Activated T-helper 2 cell treated with anti-CD3 and anti-CD28 coated beads, Interferon-gamma antibody, Interleukin-2, Interleukin-4, amounts not matched to agents 10 μg/mL and 5 μg/mL and 100 μg/mL, durations not matched to agents 14 hours and 24 hours and 36 hours (primary cell): ENCODE measurements around the gene DGAT2. TPM values are rescaled to one million over a fixed set of nuclear protein-coding genes. Genes with fewer than 3 reads are reported as not detected.

Experiments
- DNase-seq: peaks from one replicate; pipeline ENCODE4 v3.0.0; 2021; ENCODE audit warnings: low spot score
- H3K27ac Mint-ChIP-seq: one replicate; pipeline ENCODE4 v1.8.0; 2021; ENCODE audit warnings: mixed read lengths
- H3K27me3 Mint-ChIP-seq: one replicate; pipeline ENCODE4 v1.8.0; 2021; ENCODE audit warnings: low read depth, mixed read lengths
- H3K36me3 Mint-ChIP-seq: one replicate; pipeline ENCODE4 v1.8.0; 2021; ENCODE audit warnings: low read depth, mixed read lengths
- H3K4me1 Mint-ChIP-seq: one replicate; pipeline ENCODE4 v1.8.0; 2021; ENCODE audit warnings: low read depth, mixed read lengths
- H3K4me3 Mint-ChIP-seq: one replicate; pipeline ENCODE4 v1.8.0; 2021; ENCODE audit warnings: low read depth, mild to moderate bottlenecking, moderate library complexity, mixed read lengths
- H3K9me3 Mint-ChIP-seq: one replicate; pipeline ENCODE4 v1.8.0; 2021; ENCODE audit warnings: mixed read lengths
- intact Hi-C: fragments of 100-400 bp; cut with micrococcal nuclease; formaldehyde crosslinking; loops from one replicate; pipeline ENCODE4 v1.15.1; 2023
- total RNA-seq: library from RNA; stranded (reverse); gene quantifications from 2 replicates; pipeline ENCODE4 v1.2.3, GENCODE V29; 2022

The DGAT2 gene
- total RNA-seq, 1 donor from 2014 or later = 2.6 TPM

DNA sequence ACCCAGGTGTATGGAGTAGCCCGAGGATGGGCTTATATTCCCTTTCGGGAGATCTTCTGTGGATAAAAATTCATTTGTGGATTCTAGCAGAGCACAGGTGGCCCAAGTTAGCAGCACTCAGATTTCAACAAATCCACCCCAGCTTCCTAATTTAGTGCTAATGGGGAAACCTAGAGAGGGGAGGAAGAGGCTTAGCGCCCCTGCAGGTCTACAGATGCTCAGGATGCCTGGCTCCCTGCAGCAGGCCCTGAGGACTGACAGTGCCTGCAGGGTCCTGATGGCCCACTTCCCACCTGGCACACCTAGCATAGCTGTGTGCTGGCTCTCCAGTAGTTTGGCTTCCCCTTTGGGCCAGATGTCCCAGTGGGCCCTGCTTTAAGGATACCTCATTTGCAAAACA, 6.5 kb downstream of the DGAT2 start:
- Mint-ChIP-seq H3K27ac (no peak overlapping the region), H3K36me3 (no peaks in the 10 kb centered on the region), H3K4me1 (peaks cover 27% of the 10 kb centered on the region), H3K9me3 (no peaks in the 10 kb centered on the region), H3K27me3 (peaks cover 14% of the 10 kb centered on the region), H3K4me3 (no peak overlapping the region)
- intact Hi-C loops = no loop called here
- no peak for DNase-seq

DNA sequence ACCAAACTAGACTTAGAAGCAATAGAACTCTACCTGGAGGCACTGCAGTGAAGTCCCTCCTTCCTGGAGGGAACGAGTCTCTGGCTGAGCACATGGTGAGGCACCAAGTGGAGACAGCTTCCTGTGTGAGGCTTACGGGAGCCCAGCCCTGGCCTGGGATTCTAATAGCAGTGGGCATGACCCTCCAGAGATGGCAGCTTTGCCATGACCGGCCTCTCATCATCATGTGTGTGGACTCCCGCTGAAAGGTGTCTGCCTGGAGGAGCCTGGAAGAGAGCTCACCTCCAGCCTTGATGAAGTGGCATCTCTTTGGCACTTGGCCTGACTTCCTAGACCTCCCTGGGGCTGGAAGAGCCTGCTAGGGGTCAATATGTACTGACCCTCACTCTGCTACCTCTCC, 8.0 kb downstream of the DGAT2 start:
- no peaks in the 10 kb centered on the region for H3K9me3 Mint-ChIP-seq
- intact Hi-C loops = no loop called here
- H3K36me3 Mint-ChIP-seq = no peaks in the 10 kb centered on the region
- H3K4me1 Mint-ChIP-seq = peaks cover 25% of the 10 kb centered on the region
- no peak for DNase-seq
- no peak overlapping the region for H3K27ac Mint-ChIP-seq
- no peak overlapping the region for H3K4me3 Mint-ChIP-seq
- H3K27me3 Mint-ChIP-seq = no peaks in the 10 kb centered on the region

DNA sequence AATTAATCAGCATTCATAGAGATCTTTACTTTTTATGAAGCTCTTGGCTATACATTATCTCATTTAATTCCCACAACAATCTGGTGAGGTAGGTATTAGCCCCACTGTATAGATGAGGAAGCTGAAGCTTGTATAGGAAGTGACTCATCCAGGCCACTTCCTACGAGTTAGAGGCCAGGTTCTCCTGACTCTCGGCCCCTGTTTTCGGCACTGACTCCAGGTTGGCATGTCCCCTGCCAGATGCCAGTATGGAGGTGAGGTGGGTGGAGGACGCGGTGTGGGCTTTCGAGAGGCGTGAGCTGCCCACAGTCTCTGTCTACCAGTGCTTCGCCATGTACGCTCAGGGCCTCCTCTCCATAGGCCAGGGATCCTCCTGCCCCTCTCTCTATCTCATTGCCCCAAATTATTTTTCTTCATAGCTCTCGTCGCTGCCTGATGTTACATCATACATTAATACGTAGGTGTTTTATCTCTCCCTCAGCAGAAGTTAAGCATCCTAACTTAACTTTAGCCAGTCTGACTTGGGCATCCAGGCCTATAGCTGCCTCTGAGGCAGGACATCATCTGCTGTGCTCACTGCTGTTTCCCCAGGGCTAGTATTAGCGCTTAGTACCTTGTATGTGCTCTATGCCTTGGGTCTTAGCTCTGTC, 9.0 kb downstream of the DGAT2 start:
- H3K27ac Mint-ChIP-seq = no peak overlapping the region
- peaks cover 25% of the 10 kb centered on the region for H3K4me1 Mint-ChIP-seq
- no peaks in the 10 kb centered on the region for H3K27me3 Mint-ChIP-seq
- H3K4me3 Mint-ChIP-seq = no peak overlapping the region
- H3K9me3 Mint-ChIP-seq = no peaks in the 10 kb centered on the region
- intact Hi-C loops = no loop called here
- DNase-seq = no peak
- H3K36me3 Mint-ChIP-seq = no peaks in the 10 kb centered on the region

DNA sequence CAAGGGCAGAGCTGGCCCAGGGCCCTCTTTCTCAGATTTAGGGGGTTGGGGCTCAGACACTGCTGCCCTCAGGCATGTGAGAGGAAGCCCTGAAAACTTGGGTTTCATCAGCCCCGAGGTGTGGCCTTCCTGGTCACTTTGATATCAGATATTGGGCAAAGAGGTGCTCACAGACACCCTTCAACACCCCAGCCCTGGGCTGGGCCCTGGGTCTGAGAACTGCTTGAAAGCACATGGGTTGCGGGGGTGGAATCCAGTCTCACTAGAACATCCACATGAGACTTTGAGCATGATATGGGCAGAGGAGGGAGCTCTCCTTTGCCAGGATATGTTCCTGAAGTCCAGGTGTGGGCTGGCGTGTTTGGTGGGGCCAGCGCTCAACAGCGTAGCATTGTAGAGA, 10.4 kb downstream of the DGAT2 start:
- no peaks in the 10 kb centered on the region for H3K9me3 Mint-ChIP-seq
- no peak overlapping the region for H3K4me3 Mint-ChIP-seq
- no peaks in the 10 kb centered on the region for H3K36me3 Mint-ChIP-seq
- H3K4me1 Mint-ChIP-seq = peaks cover 20% of the 10 kb centered on the region
- DNase-seq = no peak
- H3K27ac Mint-ChIP-seq = no peak overlapping the region
- intact Hi-C loops = no loop called here
- no peaks in the 10 kb centered on the region for H3K27me3 Mint-ChIP-seq

DNA sequence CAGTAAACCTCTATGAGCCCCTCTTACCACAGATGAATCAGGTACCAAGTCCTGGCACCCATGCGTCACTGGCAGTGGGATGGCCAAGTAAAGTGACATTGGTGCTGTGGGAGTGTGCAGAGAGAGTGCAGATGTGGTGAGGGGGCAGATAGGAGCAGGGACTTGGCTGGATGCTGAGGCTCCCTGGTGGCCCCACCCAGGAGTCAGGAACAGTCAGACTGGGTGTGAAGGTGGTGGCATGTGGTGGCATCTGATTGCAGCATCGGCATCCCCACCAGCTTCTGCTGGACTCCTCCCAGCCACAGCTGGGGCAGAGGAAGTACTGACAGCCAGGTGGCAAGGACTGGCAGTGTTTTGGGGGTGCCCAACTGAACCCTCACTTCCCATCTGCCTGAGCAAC, 11.4 kb downstream of the DGAT2 start:
- intact Hi-C loops = no loop called here
- no peak for DNase-seq
- Mint-ChIP-seq H3K27ac (no peak overlapping the region), H3K36me3 (no peaks in the 10 kb centered on the region), H3K27me3 (no peaks in the 10 kb centered on the region), H3K4me3 (no peak overlapping the region), H3K9me3 (no peaks in the 10 kb centered on the region), H3K4me1 (peaks cover 20% of the 10 kb centered on the region)

DNA sequence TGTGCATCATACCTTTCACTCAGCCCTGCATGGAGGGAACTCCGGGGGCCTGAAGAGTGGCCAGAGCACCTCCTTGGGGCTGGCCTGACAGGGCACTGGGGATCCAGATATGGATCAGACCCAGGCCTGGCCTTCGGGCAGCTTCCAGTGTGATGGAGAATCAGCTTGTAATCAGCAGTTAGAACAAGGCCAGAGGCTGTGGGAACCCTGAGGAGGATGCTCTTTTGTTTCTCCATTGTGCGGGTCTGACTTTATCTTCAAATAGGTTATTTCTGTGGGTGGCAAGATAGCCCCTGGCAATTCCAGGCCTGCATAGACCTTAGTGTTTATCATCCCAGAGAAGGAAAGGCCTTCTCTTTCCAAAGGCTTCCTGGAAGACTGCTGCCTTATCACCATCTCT, 12.3 kb downstream of the DGAT2 start:
- H3K27ac Mint-ChIP-seq = no peak overlapping the region
- intact Hi-C loops = no loop called here
- H3K4me1 Mint-ChIP-seq = peaks cover 20% of the 10 kb centered on the region
- H3K9me3 Mint-ChIP-seq = no peaks in the 10 kb centered on the region
- no peaks in the 10 kb centered on the region for H3K36me3 Mint-ChIP-seq
- no peak for DNase-seq
- no peaks in the 10 kb centered on the region for H3K27me3 Mint-ChIP-seq
- no peak overlapping the region for H3K4me3 Mint-ChIP-seq

DNA sequence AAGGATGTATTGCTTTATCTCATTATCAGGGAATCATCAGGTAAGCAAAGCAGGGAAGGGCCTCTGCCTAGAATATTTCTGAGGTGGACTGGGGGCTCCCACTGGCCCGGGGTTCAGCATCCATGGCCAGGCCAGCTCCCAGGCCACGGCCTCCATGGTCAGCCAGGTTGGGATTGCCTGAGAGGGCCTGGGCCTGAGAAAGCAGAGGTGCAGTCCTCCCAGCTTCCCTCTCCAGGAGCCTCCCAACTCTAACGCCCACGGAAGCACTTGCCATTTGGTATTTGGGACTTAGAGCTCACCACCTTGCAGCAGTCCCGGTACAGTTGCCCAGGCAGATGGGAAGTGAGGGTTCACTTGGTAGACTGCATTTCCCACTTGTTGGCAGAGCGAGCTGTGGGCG, 12.7 kb downstream of the DGAT2 start:
- Mint-ChIP-seq H3K27ac (no peak overlapping the region), H3K27me3 (no peaks in the 10 kb centered on the region), H3K9me3 (no peaks in the 10 kb centered on the region), H3K4me1 (peaks cover 18% of the 10 kb centered on the region), H3K36me3 (no peaks in the 10 kb centered on the region), H3K4me3 (no peak overlapping the region)
- intact Hi-C loops = no loop called here
- DNase-seq = no peak

DNA sequence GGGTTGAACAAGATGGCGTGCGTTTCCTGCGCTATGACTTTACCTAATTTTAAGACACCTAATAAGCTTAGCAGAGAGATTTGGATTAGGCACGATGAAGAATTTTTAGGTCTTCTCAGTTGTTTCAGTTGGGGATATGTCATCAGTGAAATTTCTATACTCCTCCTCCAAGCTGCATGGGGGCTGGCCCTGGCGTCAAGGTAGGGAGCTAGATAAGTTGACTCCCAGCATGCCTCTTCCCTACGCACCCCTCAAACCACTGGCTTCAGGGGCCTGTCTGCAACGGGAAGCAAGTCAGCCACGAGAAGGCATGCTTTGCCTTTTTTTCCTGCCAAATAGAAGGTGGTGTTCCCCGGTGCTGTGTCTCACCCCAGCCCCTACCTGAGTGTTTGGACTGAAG, 13.3 kb downstream of the DGAT2 start:
- no peaks in the 10 kb centered on the region for H3K9me3 Mint-ChIP-seq
- intact Hi-C loops = no loop called here
- no peak overlapping the region for H3K4me3 Mint-ChIP-seq
- no peaks in the 10 kb centered on the region for H3K36me3 Mint-ChIP-seq
- no peak for DNase-seq
- no peaks in the 10 kb centered on the region for H3K27me3 Mint-ChIP-seq
- H3K27ac Mint-ChIP-seq = no peak overlapping the region
- peaks cover 16% of the 10 kb centered on the region for H3K4me1 Mint-ChIP-seq

DNA sequence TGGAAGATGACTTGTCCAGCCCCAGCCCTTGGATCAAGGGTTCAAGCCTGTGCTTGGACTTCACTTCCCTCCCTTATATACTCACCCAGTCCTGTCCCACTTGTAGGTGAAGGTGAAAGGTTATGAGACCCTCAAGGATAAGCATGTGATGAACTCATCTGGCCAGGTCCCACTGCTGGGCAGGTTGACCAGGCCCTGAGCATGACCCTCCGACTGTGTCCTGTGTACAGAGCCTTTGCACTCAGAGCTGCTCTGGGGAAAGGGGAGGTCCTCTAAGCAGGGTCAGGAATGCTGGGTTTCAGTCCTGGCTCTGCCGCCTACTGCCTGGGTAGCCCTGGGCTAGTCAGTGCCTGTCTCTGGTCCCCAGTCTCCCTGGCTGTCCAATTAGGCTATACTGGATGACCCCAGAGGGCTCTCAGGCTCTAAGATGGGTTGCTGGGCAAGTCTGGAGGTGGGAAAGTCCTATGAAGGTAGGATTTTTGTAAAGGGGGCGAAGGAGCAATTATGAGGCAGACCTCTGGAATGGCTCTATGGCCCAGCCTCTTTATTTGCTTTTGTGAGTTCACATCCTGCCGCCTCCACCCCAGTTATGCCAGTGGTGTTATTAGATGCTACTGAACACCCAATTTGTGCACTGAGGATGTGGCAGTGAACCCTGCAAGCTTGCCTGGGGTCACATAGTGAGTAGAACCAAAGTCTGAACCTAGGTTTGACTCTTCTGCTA, 14.1 kb downstream of the DGAT2 start:
- Mint-ChIP-seq H3K27me3 (no peaks in the 10 kb centered on the region), H3K9me3 (no peaks in the 10 kb centered on the region), H3K36me3 (no peaks in the 10 kb centered on the region), H3K4me1 (peaks cover 8% of the 10 kb centered on the region), H3K4me3 (no peak overlapping the region), H3K27ac (no peak overlapping the region)
- intact Hi-C loops = no loop called here
- DNase-seq = no peak

DNA sequence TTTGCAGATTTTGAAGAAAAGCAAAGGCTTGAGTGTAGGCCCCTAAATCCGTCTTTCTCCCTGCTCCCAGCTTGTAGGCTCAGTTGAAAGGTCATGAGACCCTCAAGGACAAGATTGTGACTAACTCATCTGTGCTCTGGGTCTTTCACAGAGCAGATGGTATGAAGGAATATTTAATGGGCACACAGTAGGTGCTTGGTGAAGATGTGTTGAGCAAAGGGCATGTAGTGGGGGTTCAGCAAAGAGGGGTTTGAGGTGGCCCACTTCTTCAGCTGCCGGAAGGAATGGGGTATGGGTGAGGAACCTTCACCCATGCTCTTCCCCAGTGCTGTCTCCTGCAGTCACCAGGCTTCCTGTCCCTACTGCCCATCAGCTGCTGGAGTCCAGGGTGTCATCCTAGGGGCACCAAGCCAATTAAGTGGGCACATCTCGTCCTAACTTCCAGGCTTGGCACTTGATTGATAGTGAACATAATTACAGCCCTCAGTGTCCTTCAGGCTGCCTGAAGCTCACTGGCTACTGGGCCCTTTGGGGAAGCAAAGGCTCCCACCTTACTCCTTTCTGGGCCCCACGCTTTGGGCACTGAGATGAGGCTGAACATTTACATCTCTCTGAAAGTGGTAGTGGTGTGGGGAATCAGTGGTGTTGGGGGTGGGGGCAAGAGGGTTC, 15.0 kb downstream of the DGAT2 start:
- no peaks in the 10 kb centered on the region for H3K9me3 Mint-ChIP-seq
- DNase-seq = no peak
- H3K36me3 Mint-ChIP-seq = no peaks in the 10 kb centered on the region
- no peak overlapping the region for H3K27ac Mint-ChIP-seq
- H3K4me1 Mint-ChIP-seq = peaks cover 2% of the 10 kb centered on the region
- no peak overlapping the region for H3K4me3 Mint-ChIP-seq
- intact Hi-C loops = no loop called here
- no peaks in the 10 kb centered on the region for H3K27me3 Mint-ChIP-seq

DNA sequence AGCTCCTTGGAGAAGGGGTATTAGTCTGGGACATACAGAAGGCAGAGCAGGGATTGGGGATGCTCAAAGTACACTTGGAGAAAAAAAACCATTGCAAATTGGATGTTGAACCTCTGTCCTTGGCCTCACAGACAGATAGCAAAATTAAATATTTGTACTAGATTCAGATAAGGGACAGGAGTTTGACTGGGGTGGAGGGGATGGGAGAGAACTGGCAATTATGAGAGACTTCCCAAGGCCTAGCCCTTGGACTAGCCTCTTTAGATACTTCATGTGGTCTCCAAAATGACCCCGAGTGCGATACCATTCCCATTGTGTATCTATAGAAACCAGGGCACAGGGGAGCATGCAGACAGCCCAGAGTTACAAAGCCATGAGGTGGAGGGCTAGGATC, 15.5 kb downstream of the DGAT2 start:
- Mint-ChIP-seq H3K27ac (no peak overlapping the region), H3K36me3 (no peaks in the 10 kb centered on the region), H3K9me3 (no peaks in the 10 kb centered on the region), H3K4me1 (peaks cover 2% of the 10 kb centered on the region), H3K4me3 (no peak overlapping the region), H3K27me3 (no peaks in the 10 kb centered on the region)
- no peak for DNase-seq
- intact Hi-C loops = no loop called here

DNA sequence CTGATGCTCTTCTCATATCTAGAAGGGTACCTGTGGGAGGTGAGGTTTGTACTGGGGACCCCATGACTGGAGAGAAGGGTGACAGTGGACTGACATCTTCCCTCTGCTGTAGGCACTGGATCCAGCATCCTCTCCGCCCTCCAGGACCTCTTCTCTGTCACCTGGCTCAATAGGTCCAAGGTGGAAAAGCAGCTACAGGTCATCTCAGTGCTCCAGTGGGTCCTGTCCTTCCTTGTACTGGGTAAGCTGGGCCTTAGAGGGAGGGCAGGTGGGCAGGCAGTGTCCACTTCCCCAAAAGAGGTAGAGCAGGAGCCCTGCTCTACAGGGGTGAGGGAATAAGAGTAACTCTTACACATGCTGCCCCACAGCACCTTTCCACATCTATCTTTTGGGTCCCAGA, 15.9 kb downstream of the DGAT2 start:
- intact Hi-C loops = no loop called here
- H3K36me3 Mint-ChIP-seq = no peaks in the 10 kb centered on the region
- no peaks in the 10 kb centered on the region for H3K27me3 Mint-ChIP-seq
- H3K9me3 Mint-ChIP-seq = no peaks in the 10 kb centered on the region
- no peak for DNase-seq
- peaks cover 2% of the 10 kb centered on the region for H3K4me1 Mint-ChIP-seq
- no peak overlapping the region for H3K4me3 Mint-ChIP-seq
- no peak overlapping the region for H3K27ac Mint-ChIP-seq

DNA sequence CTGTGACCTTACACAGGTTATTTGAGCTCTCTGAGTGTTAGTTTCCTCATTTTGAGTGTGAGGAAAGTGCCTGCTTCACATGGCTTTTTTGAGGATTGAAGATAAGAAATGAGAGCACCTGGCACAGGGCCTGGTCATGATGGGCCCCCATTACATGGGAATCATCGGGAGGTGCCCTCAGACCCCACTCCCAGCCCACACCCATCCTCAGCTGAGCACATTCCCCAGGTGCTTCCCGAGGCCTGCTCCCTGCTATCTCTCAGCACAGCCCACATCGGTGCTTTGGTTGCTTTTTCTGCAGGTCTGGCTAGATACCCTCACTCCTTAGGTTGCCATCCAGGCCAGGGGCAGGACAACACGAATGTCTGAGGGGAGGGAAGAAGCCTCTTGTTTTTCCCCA, 16.6 kb downstream of the DGAT2 start:
- H3K27ac Mint-ChIP-seq = no peak overlapping the region
- H3K9me3 Mint-ChIP-seq = no peaks in the 10 kb centered on the region
- peaks cover 2% of the 10 kb centered on the region for H3K4me1 Mint-ChIP-seq
- H3K36me3 Mint-ChIP-seq = no peaks in the 10 kb centered on the region
- DNase-seq = no peak
- intact Hi-C loops = no loop called here
- H3K27me3 Mint-ChIP-seq = no peaks in the 10 kb centered on the region
- H3K4me3 Mint-ChIP-seq = no peak overlapping the region
